ENCODE results near the gene ETFB.
"Not testable (repeated sequence)": the region's sequence is repeated elsewhere in the genome, so short reads cannot be mapped to it uniquely, and the experiment has no call there.

ETFB gene

GRCh38 chr19:51365965-51366388 lies at the start of gene ETFB:
TSS of gene ETFB (minus strand) at chr19:51366388. CDS start at chr19:51366326, 62 bp downstream.
- no peak for DNase-seq

DNA sequence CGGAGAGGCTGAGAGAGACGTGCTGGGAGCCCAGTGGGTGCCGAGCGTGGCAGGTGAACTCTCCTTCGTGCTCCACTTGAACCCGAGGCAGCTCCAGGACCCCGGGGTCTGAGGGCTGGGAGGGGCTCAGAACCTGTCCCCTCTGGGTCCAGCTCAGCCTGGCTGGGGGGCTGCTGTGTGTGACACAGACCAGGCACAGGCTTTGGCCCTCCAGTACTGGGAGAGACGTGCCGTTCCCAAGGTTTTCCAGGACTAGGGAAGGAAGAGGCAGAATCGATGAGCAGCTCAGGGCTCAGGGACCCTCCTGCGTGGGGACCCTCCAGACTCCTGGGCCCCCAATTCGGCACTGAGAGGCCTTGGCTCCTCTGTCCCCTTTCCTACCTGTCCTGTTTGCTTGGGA lies 49.0 kb upstream of the ETFB start:
- DNase-seq, result no peak

GRCh38 chr19:51410950-51411748 lies 45.0 kb upstream of the ETFB start:
- DNase-seq, result no peak

DNA sequence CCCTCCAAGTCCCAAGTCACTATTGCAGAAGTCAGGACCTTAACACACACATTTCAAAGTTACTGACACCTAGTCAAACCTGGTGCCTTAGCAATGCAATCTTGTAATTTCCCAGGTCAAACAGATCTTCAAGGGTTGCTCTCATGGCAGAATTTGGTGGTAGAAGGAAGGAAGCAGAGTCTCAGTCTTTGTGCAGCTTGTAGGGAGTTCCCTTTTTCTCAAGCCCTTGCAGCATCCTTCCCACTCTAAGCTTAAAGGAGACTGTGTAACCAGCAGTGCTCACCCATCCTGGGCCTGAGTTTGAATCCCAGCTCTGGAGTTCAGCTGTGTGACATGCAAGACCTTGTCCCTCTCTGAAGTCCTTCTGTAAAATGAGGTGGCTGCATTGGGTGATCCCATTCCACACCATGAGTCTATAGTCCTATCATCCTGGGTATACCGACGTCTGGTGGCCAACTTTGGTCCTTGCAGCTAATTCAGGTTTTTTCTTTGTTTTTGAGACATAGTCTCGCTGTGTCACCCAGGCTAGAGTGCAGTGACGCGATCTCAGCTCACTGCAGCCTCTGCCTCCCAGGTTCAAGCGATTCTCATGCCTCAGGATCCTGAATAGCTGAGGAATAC lies 41.4 kb upstream of the ETFB start:
- DNase-seq, result no peak

- DNase-seq, result no peak
These were observed 35.9 kb upstream of the ETFB start for GRCh38 chr19:51402117-51402516.

GRCh38 chr19:51399936-51400335 lies 33.7 kb upstream of the ETFB start:
- DNase-seq, result not testable (repeated sequence)

- DNase-seq, result no peak
These were observed 33.0 kb upstream of the ETFB start for GRCh38 chr19:51399231-51399630.

- DNase-seq, result no peak
These were observed 32.0 kb upstream of the ETFB start for GRCh38 chr19:51398096-51398704.

DNA sequence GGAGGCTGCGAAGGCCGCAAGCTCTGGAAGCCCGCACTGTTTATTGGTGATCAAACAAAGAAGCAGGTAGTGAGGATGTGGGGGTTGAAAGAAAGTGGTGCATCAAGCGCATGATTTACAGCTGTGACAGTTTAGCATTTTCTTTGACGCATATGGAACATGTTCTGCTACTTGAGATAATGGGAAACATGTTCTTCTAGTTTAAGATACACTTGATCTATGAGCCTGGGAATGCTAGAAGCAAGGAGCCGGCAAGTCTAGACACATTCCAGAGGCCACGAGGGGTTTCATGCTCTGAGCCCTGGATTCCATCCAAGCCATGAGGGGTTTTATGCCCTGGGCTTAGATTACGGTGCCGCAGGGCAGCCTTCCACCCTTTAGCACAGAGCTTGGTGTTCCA lies 31.3 kb upstream of the ETFB start:
- not testable (repeated sequence) for DNase-seq

- DNase-seq, result no peak
These were observed 30.0 kb upstream of the ETFB start for GRCh38 chr19:51396175-51396574.

DNA sequence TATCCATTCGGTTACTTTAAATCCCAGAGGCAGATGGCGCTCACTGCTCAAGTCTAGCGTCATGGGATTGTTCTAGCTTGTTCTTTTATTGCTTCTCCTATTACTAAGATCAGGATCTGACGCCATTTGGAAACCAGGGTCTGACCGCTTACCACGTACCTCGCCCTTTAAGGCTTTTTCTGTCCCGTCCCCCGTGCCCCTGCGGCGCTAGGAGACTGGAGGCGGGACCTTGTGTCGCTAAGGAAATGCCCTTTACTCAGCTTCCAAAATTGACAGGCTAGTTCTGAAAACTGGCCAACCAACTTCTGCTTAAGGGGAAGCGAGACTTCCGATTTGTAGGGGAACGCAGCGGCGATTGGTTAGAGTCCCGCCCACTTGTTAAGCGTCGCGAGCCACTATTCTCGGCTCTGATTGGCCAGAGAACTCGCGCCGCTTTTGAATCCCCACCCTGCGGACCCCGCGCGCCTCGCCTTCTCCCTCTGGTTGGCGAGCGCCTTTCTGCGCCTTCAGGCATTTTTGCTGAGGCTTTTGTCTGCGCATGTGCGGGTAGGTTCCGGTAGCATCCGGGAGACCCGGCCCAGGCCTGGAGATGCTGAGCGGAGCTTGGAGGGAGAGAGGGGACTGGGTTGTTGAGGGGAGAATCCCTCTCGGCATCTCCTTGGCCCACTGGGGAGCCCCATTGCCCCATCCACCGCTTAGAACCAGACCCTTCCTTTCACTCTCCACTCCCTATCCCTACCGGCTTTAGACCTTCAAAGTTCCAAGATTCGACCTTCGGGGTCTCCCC lies 28.1 kb upstream of the ETFB start:
- peak; percentile 89 for DNase-seq

DNA sequence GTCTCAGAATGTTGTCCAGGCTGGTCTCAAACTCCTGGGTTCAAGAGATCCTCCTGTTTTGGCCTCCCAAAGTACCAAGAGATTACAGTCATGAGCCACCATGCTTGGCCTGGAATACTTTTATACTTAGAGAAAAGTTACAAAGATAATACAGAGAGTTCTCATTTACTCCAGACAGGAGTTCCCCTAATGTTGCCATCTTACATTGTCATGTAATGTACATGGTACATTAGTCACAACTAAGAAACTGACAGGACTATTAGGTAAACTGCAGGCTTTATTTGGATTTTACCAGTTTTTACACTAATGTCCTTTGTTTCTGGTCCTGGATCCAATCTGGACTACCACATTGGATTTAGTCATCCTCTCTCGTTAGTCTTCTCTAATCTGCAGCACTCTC lies 26.5 kb upstream of the ETFB start:
- DNase-seq, result no peak

DNA sequence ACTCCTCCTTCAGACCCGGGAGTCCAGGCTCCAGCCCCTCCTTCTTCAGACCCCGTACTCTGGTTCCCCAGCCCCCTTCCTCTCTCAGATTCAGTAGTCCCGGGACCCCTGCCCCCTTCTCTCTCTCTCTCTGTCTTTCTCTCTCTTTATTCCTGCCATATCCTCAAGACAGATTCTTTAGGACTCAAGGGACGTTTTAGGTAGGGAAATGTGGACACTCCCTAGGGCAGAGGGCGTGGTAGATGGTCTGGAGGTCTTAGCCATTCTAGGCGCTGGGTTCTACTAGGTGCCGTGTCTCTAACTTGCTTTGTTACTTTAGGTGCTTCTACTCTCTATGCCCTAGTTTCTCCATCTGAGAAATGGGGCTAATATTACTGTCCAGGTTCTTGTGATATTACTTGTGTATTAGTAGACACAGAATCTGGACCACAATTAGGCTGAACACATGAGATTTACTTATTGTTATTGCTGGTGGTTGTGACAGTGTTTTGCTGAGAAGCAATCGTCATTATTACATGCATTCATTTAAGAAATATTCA lies 25.0 kb upstream of the ETFB start:
- no peak for DNase-seq

DNA sequence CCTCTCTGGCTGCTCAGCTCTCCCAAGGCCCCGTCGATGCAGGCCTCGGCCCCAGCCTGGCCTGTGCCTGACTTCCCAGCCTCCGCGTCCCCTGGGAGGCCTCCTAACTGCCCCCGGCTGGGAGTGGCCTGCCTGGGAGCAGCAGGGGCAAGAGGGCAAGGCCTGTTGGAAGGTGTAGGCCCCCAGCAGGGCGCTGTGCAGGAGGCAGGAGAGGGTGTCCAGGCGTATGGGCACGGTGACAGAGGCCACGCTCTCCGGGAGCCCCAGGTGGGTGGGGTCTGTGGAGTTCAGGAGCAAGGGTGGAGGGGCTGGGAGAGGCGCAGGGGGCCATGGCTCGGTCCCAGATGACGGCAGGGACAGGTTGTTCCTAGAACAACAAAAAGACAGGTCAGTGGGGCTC lies 23.0 kb upstream of the ETFB start:
- no peak for DNase-seq

DNA sequence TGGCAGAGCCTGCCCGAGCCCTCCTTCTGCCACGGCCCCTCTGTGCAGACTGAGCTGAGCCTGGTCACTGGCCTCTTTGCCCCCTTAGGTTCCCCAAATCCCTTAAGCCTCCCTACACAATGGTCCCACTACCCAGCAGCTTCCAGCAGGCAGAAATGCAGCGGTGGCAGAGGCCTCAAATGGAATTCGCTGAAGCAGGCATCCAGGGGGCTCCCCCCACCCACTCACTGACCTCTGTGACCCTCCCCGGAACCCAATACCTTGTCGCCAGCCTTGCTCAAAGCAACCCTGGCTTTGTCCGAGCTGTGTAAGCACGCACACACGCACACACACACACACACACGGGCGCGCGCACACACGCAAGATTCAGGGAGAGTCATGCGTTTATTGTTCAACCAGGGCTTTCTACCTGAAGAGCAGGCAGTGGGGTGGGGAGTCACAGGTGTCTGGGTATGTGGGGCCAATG lies 21.8 kb upstream of the ETFB start, which contains the start of gene LIM2:
Gene LIM2, minus strand, starts transcription at position 51 of the 466 bp plus-strand sequence. CDS start 531 bp downstream, outside the sequence.
- DNase-seq, result no peak

GRCh38 chr19:51386882-51387520 lies 20.8 kb upstream of the ETFB start:
- no peak for DNase-seq

- no peak for DNase-seq
These were observed 15.8 kb upstream of the ETFB start for GRCh38 chr19:51382004-51382403.

DNA sequence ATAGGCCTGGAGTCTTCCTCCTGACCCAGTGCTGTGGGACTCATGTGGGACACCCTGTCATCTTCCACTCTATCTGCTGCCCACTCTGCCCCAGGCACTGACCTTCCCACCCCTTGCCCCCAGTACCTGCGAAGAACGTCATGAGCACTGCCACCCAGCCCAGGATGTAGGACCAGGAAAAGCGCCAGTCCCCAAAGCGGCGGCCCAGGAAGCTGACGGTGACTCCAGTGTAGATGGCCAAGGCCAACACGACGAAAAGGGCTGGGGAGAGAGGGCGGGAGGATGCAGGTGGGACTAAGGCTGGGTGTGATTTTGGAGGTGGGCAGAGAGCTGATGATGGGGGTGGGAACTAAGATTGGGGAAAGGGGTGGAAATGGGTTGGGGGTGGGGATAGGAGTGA lies 14.2 kb upstream of the ETFB start:
- DNase-seq, result no peak

DNA sequence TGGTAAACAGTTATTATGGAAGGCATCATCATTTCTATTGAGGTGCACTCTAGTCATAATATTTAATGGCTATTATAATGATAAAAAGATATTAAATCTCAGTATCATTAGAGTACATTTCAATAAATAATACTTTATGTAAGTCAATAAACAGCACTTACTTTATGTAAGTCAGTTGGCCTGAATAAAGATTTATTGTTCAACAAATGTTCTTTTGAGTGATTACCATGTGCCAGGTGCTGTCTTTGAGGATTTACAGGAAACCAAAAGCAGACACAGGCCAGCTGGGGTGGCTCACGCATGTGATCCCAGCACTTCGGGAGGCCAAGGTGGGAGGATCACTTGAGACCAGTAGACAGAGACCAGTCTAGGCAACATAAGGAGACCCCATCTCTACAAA lies 11.2 kb upstream of the ETFB start:
- DNase-seq, result no peak

- DNase-seq, result no peak
These were observed 9.5 kb upstream of the ETFB start for GRCh38 chr19:51375504-51376221.

Measured in NCI-H2227 treated with DMSO at 0.1 percent for 48 hours (cell line).